ENCODE results near the gene PRDM16.

- no peak for TF ChIP-seq CTCF (conservative IDR thresholded peaks at IDR 0.05; ENCODE audit: low read length)
- no peak for TF ChIP-seq EZH2phosphoT487 (IDR thresholded peaks at IDR 0.05; ENCODE audit: borderline replicate concordance, low read depth, low read length)
Measured at GRCh38 chr1:3133686-3134085, 64.7 kb downstream of the PRDM16 start.
